Activated T-cell treated with anti-CD3 and anti-CD28 coated beads, Interleukin-2, amount 50 U/mL, for 4 hours (primary cell): ENCODE data around the gene RUVBL1. TPM values are rescaled to one million over a fixed set of nuclear protein-coding genes. Genes with fewer than 3 reads are reported as not detected.

Source experiments
- ATAC-seq, 2 donors: fragments of 200-7000 bp; cut with Tn5 transposase; one replicate each; pipeline ENCODE4 v1.10.0; 2021
- DNase-seq: peaks from one replicate; pipeline ENCODE4 v3.0.0-alpha.2; 2020
- H3K27me3 Mint-ChIP-seq: one replicate; pipeline ENCODE4 v1.8.0; 2021; ENCODE audit warnings: low read depth, mixed read lengths
- H3K36me3 Mint-ChIP-seq: one replicate; pipeline ENCODE4 v1.8.0; 2022; ENCODE audit warnings: mixed read lengths; ENCODE audit not compliant: insufficient read depth
- H3K4me1 Mint-ChIP-seq: one replicate; pipeline ENCODE4 v1.8.0; 2021; ENCODE audit warnings: low read depth, mixed read lengths
- H3K4me3 Mint-ChIP-seq: one replicate; pipeline ENCODE4 v1.8.0; 2021; ENCODE audit warnings: mild to moderate bottlenecking, moderate library complexity, mixed read lengths
- H3K9me3 Mint-ChIP-seq: one replicate; pipeline ENCODE4 v1.8.0; 2021; ENCODE audit warnings: mixed read lengths
- total RNA-seq, 3 donors: library from RNA; stranded (reverse); gene quantifications; one replicate each; pipeline ENCODE4 v1.2.1, GENCODE V29; 2021

RUVBL1 gene
- total RNA-seq, 3 donors from 2014 or later, result 158 to 177 (median 161) TPM

GRCh38 chr3:128083980-128084674, 39.5 kb downstream of the RUVBL1 start:
- Mint-ChIP-seq H3K36me3 (peaks cover 66% of the 10 kb centered on the region), H3K4me1 (no peaks in the 10 kb centered on the region), H3K9me3 (no peaks in the 10 kb centered on the region), H3K4me3 (no peak overlapping the region), H3K27me3 (no peaks in the 10 kb centered on the region)
- no peak for ATAC-seq
- no peak for DNase-seq

GRCh38 chr3:128083396-128083795, 40.2 kb downstream of the RUVBL1 start:
- Mint-ChIP-seq H3K4me1 (no peaks in the 10 kb centered on the region), H3K9me3 (no peaks in the 10 kb centered on the region), H3K4me3 (no peak overlapping the region), H3K36me3 (peaks cover 70% of the 10 kb centered on the region), H3K27me3 (no peaks in the 10 kb centered on the region)
- DNase-seq (no peak), ATAC-seq (no peak)

GRCh38 chr3:128082546-128082945, 41.1 kb downstream of the RUVBL1 start:
- Mint-ChIP-seq H3K9me3 (no peaks in the 10 kb centered on the region), H3K36me3 (peaks cover 72% of the 10 kb centered on the region), H3K4me1 (no peaks in the 10 kb centered on the region), H3K4me3 (no peak overlapping the region), H3K27me3 (no peaks in the 10 kb centered on the region)
- ATAC-seq, result no peak
- DNase-seq, result no peak

- Mint-ChIP-seq H3K9me3 (no peaks in the 10 kb centered on the region), H3K27me3 (no peaks in the 10 kb centered on the region), H3K4me1 (peaks cover 1% of the 10 kb centered on the region), H3K4me3 (no peak overlapping the region), H3K36me3 (peaks cover 66% of the 10 kb centered on the region)
- DNase-seq (no peak), ATAC-seq (no peak)
Observed at GRCh38 chr3:128081846-128082245, 41.8 kb downstream of the RUVBL1 start.

GRCh38 chr3:128081226-128081625, 42.4 kb downstream of the RUVBL1 start:
- Mint-ChIP-seq H3K36me3 (peaks cover 60% of the 10 kb centered on the region), H3K27me3 (no peaks in the 10 kb centered on the region), H3K4me1 (peaks cover 1% of the 10 kb centered on the region), H3K9me3 (no peaks in the 10 kb centered on the region), H3K4me3 (no peak overlapping the region)
- ATAC-seq (no peak), DNase-seq (no peak)

- Mint-ChIP-seq H3K36me3 (peaks cover 58% of the 10 kb centered on the region), H3K27me3 (no peaks in the 10 kb centered on the region), H3K4me1 (peaks cover 2% of the 10 kb centered on the region), H3K9me3 (no peaks in the 10 kb centered on the region), H3K4me3 (no peak overlapping the region)
- DNase-seq (no peak), ATAC-seq (no peak)
Observed at GRCh38 chr3:128080323-128081080, 43.1 kb downstream of the RUVBL1 start.

- H3K36me3 Mint-ChIP-seq, result peaks cover 51% of the 10 kb centered on the region
- H3K9me3 Mint-ChIP-seq, result no peaks in the 10 kb centered on the region
- ATAC-seq (no peak), DNase-seq (no peak)
- H3K27me3 Mint-ChIP-seq, result no peaks in the 10 kb centered on the region
- H3K4me3 Mint-ChIP-seq, result no peak overlapping the region
- peaks cover 7% of the 10 kb centered on the region for H3K4me1 Mint-ChIP-seq
Observed at GRCh38 chr3:128079823-128080222, 43.8 kb downstream of the RUVBL1 start.

- no peak for DNase-seq
- ATAC-seq, result no peak
- Mint-ChIP-seq H3K4me1 (peaks cover 8% of the 10 kb centered on the region), H3K4me3 (no peak overlapping the region), H3K27me3 (no peaks in the 10 kb centered on the region), H3K9me3 (no peaks in the 10 kb centered on the region), H3K36me3 (peaks cover 45% of the 10 kb centered on the region)
Observed at GRCh38 chr3:128078875-128079274, 44.7 kb downstream of the RUVBL1 start.

- H3K36me3 Mint-ChIP-seq, result peaks cover 45% of the 10 kb centered on the region
- no peak for ATAC-seq
- H3K27me3 Mint-ChIP-seq, result no peaks in the 10 kb centered on the region
- no peak overlapping the region for H3K4me3 Mint-ChIP-seq
- no peak for DNase-seq
- H3K4me1 Mint-ChIP-seq, result peaks cover 8% of the 10 kb centered on the region
- no peaks in the 10 kb centered on the region for H3K9me3 Mint-ChIP-seq
Observed at GRCh38 chr3:128078322-128078721, 45.3 kb downstream of the RUVBL1 start.

GRCh38 chr3:128077665-128078064, 45.9 kb downstream of the RUVBL1 start:
- H3K36me3 Mint-ChIP-seq, result peaks cover 39% of the 10 kb centered on the region
- no peak for ATAC-seq
- H3K4me3 Mint-ChIP-seq, result peak overlapping the region; percentile 19

GRCh38 chr3:128077202-128077624, 46.4 kb downstream of the RUVBL1 start:
- DNase-seq (no peak), ATAC-seq (no peak)

More at GRCh38 chr3:128077665-128078064, 45.9 kb downstream of the RUVBL1 start:
- no peaks in the 10 kb centered on the region for H3K9me3 Mint-ChIP-seq
- H3K27me3 Mint-ChIP-seq, result no peaks in the 10 kb centered on the region
- DNase-seq, result no peak
- peaks cover 8% of the 10 kb centered on the region for H3K4me1 Mint-ChIP-seq

GRCh38 chr3:128076483-128077201, 47.0 kb downstream of the RUVBL1 start:
- peak overlapping the region; percentile 70 for H3K4me3 Mint-ChIP-seq

More at GRCh38 chr3:128077202-128077624, 46.4 kb downstream of the RUVBL1 start:
- H3K4me3 Mint-ChIP-seq, result peak overlapping the region; percentile 19
- H3K9me3 Mint-ChIP-seq, result no peaks in the 10 kb centered on the region
- H3K27me3 Mint-ChIP-seq, result no peaks in the 10 kb centered on the region
- H3K4me1 Mint-ChIP-seq, result peaks cover 8% of the 10 kb centered on the region
- H3K36me3 Mint-ChIP-seq, result peaks cover 35% of the 10 kb centered on the region

GRCh38 chr3:128075522-128076482, 47.8 kb downstream of the RUVBL1 start:
- peak; percentile 83 to 84 for ATAC-seq
- Mint-ChIP-seq H3K36me3 (peaks cover 23% of the 10 kb centered on the region), H3K4me1 (peaks cover 8% of the 10 kb centered on the region), H3K4me3 (peak overlapping the region; percentile 70), H3K27me3 (no peaks in the 10 kb centered on the region), H3K9me3 (no peaks in the 10 kb centered on the region)
- DNase-seq, result peak; percentile 86

More at GRCh38 chr3:128076483-128077201, 47.0 kb downstream of the RUVBL1 start:
- peak; percentile 44 to 46 for ATAC-seq
- DNase-seq, result peak; percentile 23
- Mint-ChIP-seq H3K4me1 (peaks cover 8% of the 10 kb centered on the region), H3K27me3 (no peaks in the 10 kb centered on the region), H3K9me3 (no peaks in the 10 kb centered on the region), H3K36me3 (peaks cover 31% of the 10 kb centered on the region)
